ENCODE results near the gene MT1M.

DNA sequence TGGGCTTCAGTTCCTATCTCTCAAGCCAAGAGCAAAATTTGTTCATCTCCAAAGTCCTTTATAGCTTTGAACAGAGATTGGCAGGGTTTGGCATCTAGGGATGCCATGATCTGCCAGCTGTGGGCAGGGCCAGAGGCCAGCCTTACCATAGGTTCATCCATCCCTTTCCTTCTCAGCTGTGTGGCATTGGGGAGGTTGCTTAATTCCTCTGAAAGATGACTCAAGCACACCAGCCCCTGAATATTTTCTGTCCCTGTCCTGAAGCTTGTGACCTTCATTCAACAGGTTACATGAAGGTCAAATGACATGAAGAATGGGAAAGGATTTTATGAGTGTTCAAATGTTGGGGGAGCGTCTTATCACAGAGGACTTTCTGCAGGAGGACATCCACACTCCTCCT, 32.0 kb downstream of the MT1M start:
- TF ChIP-seq, protein P1, sequence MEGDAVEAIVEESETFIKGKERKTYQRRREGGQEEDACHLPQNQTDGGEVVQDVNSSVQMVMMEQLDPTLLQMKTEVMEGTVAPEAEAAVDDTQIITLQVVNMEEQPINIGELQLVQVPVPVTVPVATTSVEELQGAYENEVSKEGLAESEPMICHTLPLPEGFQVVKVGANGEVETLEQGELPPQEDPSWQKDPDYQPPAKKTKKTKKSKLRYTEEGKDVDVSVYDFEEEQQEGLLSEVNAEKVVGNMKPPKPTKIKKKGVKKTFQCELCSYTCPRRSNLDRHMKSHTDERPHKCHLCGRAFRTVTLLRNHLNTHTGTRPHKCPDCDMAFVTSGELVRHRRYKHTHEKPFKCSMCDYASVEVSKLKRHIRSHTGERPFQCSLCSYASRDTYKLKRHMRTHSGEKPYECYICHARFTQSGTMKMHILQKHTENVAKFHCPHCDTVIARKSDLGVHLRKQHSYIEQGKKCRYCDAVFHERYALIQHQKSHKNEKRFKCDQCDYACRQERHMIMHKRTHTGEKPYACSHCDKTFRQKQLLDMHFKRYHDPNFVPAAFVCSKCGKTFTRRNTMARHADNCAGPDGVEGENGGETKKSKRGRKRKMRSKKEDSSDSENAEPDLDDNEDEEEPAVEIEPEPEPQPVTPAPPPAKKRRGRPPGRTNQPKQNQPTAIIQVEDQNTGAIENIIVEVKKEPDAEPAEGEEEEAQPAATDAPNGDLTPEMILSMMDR (IDR thresholded peaks at IDR 0.05; ENCODE audit: low read length): no peak
- TF ChIP-seq EZH2 (IDR thresholded peaks at IDR 0.05; ENCODE audit: borderline replicate concordance, low read length): no peak
